GM19035 (cell line): ENCODE results near the gene ST3GAL4.
A peak's percentile ranks its signal among the peaks of the same experiment; 100 is the strongest.

Experiments used
- ATAC-seq: cut with Tn5 transposase; IDR thresholded peaks from one replicate; pipeline ENCODE4 v1.9.1; 2021; ENCODE audit not compliant: unreplicated experiment

Gene ST3GAL4

DNA sequence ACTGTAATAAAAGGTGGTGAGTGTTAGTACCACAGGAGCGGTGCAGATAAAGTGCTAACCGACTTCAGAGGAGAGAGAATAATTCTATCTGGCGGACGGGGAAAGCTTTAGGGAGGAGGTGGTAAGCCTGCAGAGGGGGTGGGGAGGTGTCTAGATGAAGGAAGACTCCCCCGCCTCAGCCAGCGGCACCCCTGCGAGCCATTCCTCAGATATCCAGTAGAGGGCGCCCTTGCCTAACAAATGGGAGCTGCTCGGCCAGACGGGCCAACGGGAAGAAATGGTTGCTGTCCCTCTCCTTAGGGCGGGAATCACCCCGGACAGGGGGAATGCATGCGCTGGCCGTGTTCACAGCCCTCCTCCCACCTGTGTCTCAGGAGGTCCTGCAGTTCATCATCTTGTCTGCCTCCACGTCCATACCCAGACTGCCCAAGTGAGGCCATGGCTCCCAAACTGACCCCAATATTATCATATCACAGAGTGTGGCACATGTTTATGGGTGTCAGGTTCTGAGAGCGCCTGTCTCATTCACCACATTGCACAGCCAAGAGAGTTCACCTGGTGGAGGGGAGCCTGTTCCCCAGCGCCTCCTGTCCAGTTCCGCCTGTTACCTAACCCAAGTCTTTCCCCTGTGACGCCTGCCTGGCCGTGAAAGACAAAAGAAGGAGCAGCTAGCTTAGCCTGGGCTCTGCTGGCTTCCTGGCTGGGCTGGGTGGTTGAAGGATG is 85.5 kb downstream of the ST3GAL4 start:
- ATAC-seq: peak; percentile 74

DNA sequence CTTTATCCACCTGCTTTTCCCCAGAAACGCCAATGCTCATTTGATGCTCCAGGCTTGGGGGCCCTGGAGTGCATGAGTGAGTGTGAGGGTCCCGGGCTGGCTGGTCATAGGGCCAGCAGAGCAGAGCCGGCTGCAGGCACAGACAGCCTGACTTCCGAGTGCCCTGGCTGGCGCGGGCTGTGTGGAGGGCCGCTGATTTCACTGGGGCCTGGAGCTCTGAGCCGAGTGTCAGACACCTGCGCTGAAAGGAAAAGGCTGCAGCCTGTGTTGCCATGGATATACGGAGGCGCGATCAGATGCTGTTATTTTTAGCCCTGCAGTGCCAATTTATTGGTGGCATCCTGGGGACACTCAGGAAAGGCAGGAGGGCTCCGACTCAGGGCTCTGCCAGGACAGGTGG is 87.6 kb downstream of the ST3GAL4 start:
- ATAC-seq: no peak

DNA sequence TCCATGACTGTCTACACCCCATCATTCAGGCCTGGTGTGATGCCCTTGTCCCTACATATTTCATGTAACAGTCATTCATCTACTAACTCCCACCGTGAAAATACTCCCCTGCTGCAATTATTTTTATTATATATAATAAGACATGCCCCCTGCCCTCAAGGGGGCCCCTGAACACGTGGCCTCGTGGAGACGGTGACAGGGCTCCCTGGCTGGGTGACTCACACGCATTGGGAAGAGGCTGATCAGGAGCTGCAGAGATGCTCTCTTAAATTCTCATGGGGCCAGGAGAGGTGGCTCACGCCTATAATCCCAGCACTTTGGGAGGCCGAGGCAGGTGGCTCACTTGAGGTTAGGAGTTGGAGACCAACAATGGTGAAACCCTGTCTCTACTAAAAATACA is 88.6 kb downstream of the ST3GAL4 start:
- no peak for ATAC-seq

DNA sequence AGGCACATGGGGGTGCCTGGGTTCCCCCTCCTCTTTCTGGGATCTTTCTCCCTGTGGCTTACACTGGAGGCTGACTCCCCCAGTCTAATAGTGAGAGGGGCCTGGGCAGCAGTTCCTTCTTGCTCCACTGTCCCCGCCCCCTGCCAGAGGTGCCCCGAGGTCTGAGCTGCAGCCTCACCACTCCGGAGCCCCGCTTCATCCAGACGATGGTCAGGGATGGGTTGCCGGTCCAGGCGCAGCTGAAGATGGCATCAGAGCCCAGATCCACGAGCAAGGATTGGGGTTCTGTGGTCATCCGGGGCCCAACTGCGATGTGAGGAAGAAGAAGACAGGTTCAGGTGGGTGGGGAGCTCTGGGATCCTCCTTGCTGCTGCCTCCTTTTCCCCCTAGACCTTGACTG is 91.1 kb downstream of the ST3GAL4 start:
- ATAC-seq: no peak

DNA sequence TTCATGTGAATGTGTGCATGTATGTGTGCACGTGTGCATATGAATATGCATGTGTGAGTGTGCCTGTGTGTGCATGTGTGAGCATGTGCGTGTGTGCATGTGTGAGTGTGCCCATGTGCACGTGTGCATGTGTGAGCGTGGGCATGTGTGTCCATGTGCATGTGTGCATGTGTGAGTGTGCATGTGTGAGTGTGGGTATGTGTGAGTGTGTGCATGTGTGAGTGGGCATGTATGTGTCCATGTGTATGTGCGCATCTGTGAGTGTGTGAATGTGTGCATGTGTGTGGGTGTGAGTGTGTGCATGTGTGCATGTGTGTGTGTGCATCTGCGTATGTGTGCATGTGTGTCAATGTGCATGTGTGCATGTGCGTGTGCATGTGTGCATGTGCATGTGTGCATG is 94.7 kb downstream of the ST3GAL4 start:
- no peak for ATAC-seq

DNA sequence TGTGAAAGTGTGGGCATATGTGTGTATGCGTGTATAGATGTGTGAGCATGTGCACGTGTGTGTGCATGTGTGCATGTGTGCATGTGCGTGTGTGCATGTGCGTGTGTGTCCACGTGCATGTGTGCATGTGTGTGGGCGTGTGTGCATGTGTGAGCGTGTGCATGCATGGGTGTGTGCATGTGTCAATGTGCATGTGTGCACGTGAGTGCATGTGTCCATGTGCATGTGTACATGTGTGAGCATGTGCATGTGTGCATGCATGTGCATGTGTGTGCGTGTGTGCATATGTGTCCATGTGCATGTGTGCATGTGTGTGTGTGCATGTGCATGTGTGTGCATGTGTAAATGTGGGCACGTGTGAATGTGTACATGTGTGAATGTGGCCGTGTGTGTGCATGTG is 95.3 kb downstream of the ST3GAL4 start:
- ATAC-seq: no peak

DNA sequence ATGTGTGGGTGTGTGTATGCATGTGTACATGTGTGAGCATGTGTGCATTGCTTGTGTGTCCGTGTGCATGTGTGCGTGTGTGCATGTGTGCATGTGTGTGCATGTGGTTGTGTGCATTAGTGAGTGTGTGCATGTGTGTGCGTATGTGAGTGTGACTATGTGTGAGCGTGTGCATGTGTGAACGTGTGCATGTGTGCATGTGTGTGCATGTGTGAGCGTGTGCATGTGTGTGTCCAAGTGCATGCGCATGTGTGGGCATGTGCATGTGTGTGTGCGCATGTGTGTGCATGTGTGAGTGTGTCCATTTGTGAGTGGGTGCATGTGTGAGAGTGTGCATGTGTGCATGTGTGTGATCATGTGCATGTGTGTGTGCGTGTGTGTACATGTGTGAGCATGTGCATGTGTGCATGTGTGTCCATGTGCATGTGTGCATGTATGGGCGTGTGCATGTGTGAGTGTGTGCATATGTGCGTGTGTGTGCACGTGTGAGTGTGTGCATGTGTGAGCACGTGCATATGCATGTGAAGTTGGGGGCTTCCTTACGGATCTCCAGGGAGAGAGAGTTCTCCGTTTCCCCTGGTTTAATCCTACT is 95.8 kb downstream of the ST3GAL4 start:
- ATAC-seq: no peak

DNA sequence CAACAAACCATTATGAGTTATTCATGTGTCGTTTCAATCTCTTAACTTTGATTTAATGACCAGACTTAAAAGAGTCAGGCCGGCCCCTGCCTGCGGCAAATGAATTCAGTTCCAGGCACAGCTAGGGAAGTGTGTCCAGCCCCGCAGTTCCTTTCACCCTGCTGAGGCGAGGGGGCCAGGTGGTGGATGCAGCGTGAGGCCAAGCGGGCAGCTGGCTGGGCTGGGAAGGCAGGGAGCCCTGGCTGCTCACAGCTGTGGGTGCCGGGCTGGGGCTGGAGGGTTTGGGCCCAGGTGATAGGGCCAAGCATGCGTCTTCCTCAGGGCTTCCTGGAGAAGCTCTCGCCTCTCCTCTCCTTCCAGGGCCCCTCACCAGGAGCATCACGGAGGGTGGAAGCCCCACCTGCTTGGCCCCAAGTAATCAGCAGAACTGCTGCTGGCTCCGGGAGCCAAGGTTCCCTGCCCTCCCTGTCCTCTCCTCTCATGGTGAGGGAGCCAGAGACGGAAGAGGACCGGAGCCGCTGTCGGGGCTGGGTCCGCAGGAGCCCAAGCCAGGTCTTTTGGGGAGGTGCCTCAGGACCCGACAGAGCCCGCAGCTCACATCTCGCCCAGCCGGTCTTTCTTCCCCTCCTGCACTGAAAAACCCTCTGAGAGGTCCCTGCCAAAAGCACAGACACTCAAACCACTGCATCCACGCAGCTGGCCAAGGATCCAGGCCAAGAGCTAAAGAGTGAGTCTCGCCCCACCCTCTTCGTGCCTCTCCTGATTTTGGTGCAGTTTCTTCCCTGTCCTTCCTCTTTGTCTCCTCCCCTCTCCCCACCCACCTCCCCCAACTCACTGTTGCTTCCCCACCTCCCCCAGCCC is 97.0 kb downstream of the ST3GAL4 start:
- no peak for ATAC-seq

DNA sequence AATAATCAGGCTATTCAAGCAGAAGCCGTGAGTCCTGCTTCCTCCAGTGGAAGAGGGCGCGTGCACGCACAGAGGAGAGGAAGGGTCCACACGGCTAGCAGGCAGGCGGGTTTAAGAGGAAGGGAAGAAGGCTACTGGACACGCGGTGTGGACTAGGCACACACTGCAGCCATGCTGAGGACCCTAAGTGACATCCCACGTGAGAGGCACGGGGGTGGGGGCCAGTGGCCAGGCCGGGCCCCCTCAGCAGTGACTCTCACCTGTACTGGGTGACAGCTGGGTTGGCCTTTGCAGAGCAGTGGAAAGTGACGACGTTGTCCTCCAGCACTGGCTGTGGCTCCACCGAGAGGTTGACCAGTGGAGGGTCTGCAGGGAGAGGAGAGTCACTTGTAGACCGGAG is 100.6 kb downstream of the ST3GAL4 start:
- ATAC-seq: no peak

DNA sequence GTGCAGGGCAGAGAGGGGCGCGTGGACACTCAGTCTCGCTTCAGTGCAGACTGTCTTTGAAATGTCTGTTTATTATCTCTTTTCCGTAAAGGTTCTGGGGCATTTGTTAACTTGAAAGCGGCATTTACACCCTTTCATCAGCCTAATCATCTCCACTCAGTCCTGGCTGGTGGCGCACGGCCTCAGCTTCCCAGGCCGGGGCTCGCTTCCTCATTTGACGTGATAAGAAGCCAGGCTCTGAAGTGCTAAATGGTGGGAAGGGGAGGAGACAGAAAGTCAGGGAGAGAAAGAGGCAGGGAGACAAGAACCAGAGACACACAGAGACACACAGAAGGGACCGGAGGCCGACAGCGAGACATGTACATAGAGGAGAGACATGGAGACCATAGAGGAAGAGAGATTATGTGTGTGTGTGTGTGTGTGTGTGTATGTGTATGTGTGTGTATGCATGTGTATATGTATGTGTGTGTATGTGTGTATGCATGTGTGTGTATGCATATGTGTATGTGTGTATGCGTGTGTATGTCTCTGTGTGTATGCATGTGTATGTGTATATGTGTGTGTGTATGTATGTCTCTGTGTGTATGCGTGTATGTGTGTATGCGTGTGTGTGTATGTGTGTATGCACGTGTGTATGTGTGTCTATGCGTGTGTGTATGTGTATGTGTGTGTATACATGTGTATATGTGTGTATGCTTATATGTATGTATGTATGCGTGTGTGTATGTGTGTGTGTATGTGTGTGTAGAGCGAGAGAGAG is 101.5 kb downstream of the ST3GAL4 start:
- ATAC-seq: no peak

DNA sequence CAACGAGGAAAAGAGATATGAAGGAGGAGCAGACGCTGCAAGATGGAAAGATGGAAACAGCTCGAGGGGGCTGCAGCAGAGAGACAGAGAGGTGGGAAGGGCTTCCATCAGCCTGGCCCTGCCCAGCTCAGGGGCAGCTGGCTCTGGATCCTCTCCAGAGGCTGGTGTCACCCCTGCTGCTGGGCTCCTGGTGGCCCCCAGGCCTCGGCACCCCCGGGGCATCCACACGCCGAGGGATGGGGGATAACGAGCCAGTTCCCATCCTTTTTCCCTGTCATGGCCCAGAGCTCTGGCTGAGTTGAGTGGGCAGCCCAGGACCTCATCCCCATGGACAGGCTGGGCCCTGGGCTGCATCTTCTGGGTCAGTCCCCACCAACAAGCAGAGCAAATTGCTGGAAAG is 102.3 kb downstream of the ST3GAL4 start:
- no peak for ATAC-seq

DNA sequence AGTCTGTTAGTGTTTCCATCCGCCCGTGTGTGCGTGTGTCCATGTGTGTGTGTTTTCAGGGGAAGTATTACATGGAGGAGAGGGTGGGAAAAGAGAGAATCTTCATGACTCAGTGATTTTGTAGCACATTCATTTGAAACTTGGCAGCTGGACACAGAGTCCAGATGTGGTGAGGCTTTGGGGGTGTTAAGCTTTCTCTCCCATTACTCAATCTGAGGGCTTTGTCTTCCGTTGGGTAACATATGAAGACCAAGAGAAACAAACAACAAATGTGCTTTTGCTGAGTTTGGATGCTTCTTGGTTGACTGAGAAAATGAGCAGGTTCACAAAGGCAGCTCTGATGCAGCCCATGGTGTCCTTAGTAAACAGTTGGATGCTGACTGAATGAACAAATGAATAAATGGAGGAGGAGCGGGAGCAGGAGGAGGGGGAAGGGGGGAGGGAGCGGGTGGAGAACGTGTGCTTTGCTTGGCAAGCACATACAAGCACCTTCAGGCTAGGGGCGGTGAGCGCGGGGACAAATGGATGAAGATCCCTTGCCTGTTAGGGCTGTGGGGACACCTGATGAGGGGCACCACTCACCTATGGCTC is 104.3 kb downstream of the ST3GAL4 start:
- ATAC-seq: no peak

DNA sequence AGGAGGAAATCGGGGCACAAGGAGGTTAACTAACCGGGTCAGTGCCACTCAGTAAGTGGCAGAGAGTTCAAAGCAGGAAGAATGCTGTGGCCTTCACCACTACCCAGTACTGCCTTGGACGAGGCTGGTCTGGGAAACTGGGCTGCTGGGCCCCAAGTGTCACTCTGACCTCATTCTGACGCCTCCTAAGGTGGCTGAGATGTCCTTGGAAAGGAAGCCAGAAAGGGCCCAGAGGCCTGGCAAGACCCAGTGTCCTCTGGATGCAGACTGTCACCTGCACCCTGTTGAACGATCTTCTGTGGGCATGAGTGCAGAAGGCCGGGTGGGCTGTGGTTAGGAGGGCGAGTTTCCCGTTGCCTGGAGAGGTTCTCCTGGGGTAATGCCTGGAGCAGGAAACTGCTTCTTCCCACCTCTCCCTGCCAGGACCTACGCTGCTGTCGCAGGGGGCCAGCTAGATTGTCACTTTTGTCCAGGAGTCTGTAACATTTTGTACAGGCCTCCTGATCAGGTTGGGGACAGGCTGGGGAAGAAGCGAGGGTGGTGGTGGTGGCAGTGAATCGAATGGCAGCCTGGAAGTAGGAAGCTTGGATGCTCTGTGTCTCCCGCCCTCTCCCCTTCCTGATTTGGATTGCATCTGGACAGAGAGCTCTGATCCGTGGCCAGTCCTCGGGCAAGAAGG is 105.1 kb downstream of the ST3GAL4 start:
- ATAC-seq: no peak

DNA sequence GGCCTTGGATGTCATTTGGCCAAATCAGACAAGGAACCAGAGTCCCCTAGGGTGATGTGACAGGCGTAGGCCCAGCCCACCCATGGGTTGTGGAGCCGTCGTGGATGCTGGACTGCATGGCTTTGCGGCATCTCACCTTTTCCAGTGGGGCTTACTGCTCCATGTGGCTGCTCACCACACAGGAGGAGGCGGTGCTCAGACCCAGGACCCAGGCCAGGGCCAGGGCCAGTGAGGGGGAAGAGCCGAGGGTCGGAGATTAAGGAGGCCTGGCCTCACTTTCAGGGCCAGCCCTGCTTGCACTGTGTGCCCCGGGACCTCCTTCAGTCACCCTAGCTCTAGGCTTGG is 105.6 kb downstream of the ST3GAL4 start:
- no peak for ATAC-seq

DNA sequence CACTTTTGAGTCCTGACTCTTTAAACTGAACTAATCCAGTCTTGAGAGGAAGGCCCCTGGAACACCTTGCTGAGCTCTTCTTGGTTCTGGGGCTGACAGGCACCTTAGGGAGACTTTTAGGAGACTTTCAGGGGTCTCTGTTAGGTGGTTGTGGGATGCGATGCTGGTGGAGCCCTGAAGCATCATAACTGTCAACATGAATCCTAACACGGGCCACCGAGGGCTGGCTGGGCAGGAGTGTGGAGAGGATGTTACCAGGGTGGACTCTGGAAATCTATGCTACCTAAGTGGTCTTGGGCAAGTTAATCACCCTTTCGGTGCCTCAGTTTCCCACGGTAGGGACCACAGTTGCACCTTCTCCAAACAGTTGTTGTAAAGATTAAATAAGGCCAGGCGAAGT is 106.5 kb downstream of the ST3GAL4 start:
- no peak for ATAC-seq

DNA sequence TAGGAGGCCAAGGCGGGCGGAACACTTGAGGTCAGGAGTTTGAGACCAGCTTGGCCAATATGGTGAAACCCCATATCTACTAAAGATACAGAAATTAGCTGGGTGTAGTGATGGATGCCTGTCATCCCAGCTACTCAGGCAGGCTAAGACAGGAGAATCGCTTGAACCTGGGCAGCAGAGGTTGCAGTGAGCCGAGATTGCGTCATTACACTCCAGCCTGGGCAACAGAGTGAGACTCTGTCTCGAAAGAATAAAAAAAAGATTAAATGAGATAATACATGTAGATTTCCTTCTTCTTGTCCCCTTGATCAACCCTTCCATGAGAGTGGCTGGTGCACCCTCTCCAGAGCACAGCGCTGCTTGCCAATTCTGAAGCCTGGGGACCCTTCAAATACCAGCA is 106.9 kb downstream of the ST3GAL4 start:
- ATAC-seq: no peak
